CD4-positive, alpha-beta T cell treated with Interleukin-17A for 1 hour (primary cell): Measurements from ENCODE around the gene VEPH1.

Experiments used
- DNase-seq: peaks from one replicate; pipeline ENCODE4 v3.0.0-alpha.2; 2020

Gene VEPH1

DNA sequence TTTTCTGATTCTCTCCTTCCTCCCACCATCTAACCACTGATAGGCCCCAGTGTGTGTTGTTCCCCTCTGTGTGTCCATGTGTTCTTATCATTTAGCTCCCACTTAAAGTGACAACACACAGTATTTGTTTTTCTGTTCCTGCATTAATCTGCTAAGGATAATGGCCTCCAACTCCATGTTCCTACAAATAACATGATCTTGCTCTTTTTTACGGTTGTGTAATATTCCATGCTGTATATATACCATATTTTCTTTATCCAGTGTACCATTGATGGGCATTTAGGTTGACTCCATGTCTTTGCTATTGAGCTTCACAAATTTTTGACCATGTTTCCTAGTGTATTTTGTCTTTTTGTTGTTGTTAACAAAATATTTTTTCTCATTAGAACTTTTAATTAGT lies 30.6 kb downstream of the VEPH1 start:
- no peak for DNase-seq

DNA sequence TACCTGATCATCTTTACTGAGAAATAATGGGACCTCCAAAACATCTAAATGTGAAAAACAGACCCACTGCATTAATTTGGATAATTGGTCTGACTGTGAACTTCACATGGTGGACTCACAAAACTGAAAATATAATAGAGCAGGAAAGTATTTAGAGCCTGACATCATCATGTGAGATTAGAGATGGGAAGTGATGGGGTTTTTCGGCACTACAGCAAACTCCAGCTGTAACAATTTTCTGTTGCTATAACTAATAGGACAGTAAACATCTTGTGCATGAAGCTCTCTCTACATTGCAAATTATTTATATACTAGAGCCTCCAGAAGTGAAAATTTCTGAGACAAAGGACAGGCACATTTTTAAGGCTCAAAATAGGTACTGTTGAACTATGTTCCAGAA lies 32.2 kb downstream of the VEPH1 start:
- no peak for DNase-seq

GRCh38 chr3:157469561-157470294 lies 33.5 kb downstream of the VEPH1 start:
- DNase-seq, result no peak

DNA sequence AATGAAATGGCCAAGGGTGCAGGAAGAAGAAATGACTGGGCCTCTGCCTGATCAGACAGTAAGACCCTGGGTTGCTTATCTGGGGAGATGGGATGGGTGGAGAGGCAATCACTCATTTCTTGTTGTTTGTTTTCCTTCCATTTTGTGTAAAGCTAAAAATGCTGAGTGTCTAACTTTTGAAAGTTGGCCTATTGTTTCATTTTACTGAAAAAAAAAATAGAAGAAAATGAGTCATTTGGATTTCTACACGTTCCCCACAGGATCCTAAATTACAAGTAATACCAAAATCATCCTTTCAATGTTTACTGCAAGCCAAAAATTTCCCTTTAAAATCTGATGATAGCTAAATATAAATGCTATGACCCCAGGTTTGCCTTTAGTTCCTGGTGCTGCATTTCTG lies 36.0 kb downstream of the VEPH1 start:
- DNase-seq, result no peak

- no peak for DNase-seq
Observed at GRCh38 chr3:157465741-157466140, 37.5 kb downstream of the VEPH1 start.

GRCh38 chr3:157464321-157464720 lies 38.9 kb downstream of the VEPH1 start:
- no peak for DNase-seq

DNA sequence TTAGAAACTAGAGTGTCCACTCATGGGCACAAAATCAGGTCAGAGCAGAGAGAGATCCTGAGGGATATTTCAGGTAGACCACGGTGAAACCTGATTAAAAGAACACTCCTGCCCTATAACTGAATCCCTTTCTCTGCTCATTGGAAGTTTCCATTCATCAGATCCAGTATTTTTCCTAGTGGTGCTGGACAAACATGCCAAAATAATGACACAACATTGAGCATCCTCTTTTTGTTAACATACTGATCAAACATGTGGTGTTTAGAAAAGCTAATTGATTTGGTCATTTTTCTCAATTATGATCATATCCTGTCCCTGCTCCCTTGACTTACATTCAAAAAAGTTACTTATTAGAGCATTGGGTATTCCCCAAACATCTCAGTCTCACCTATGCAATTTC lies 39.4 kb downstream of the VEPH1 start:
- no peak for DNase-seq

DNA sequence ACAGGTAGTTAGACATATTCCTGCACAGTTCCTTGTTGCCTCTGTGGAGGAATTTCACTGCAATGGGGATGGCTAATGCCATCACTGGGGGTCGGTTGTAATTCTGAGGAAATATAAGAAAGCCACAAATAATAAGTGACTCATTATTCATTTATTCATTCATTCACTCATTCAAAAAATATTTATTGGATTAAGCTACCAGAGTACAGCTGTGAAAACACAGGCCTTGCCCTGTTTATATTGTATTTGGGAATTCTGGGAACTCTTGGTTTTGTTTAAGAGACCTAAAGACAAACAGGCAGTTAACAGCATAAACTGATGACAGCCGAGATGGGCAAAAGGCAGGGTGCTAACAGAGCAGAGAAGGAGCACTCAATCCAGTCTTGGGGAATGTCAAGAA lies 43.0 kb downstream of the VEPH1 start:
- no peak for DNase-seq

GRCh38 chr3:157459706-157460105 lies 43.5 kb downstream of the VEPH1 start:
- no peak for DNase-seq

GRCh38 chr3:157453824-157454223 lies 49.4 kb downstream of the VEPH1 start:
- no peak for DNase-seq

GRCh38 chr3:157452097-157452496 lies 51.1 kb downstream of the VEPH1 start:
- DNase-seq, result no peak

GRCh38 chr3:157447026-157447694 lies 56.1 kb downstream of the VEPH1 start:
- DNase-seq, result no peak

DNA sequence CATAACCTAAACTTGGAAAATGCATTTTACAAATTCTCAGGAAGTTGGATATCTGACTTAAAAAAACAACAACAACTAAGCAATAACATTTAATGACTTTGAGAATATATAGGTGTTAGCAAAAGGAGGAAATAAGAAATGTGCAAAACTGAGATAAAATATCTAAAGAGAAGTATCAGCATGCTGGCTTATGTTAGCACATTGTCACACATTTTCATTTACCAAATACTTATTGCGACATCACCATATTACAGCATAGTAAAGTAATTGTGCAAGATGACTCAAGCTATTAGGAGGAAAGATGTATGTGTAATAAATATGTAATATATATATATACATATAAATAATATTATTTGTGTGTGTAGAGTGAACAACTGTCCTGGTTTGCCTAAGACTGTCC lies 57.4 kb downstream of the VEPH1 start:
- no peak for DNase-seq

DNA sequence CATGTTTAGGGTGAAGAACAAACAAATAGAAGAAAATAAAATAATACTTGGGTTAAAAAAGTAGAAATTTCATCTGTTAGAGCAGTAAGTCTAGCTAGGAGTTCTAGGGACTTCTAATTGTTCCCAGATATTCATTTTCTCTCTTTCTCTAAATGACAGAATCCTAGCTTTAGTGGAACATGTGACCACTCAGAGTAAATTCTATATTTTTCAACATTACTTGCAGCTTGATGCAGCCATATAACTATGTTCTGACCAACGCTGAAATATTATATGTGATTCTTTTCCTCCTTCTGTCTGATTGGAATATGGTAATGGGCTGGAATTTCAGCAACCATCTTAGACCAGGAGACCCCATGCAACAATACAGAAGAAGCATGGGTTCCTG lies 58.4 kb downstream of the VEPH1 start:
- DNase-seq, result no peak

DNA sequence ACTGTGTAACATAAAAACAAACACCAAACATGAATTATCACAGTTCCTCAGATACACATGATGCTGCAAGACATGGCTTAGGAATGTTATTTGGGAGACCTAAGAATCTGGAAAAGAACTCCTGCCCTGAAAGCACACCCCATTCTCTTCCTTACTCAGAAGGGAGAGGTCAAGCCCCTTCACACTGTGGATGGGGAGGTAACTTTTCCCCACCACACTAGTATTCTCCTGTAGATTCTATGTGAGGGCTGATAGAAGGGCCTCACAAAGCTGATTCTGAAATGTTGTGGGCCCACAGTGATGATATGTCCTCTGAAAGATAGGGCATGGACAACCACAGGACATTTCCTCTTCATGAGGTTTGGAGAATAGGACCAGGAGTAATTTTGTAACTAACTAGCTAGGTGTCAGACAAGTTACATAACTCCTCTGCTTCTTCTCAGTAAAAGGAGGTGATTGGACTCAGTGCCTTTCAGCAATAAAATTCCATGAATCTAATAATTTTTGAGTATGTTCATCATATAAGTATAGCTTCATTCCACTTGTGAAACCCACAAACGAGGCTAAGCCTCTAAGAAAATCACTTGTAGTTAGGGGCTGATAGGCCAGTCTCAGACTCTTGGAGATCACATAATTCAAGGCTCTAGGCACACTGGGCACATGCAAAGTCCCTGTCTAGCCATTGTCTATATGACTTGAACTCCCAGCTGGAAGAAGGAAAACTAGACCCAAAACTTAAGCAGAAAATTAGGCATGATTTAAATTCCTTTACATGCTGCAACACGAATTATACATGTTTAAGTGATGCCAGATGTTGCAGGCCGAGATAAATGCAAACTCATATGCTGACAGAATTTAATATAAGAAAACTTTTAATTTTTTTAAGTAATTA lies 59.1 kb downstream of the VEPH1 start:
- no peak for DNase-seq

DNA sequence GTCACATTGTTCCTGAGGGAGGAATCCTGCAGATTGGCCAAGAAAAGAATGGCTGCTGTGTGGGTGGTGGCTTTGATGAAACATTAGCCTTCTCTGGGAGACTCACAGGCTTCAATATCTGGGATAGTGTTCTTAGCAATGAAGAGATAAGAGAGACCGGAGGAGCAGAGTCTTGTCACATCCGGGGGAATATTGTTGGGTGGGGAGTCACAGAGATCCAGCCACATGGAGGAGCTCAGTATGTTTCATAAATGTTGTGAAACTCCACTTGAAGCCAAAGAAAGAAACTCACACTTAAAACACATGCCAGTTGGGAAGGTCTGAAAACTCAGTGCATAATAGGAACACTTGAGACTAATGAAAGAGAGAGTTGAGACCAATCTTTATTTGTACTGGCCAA lies 60.5 kb downstream of the VEPH1 start:
- no peak for DNase-seq

- DNase-seq, result no peak
Observed at GRCh38 chr3:157441102-157441624, 62.1 kb downstream of the VEPH1 start.

DNA sequence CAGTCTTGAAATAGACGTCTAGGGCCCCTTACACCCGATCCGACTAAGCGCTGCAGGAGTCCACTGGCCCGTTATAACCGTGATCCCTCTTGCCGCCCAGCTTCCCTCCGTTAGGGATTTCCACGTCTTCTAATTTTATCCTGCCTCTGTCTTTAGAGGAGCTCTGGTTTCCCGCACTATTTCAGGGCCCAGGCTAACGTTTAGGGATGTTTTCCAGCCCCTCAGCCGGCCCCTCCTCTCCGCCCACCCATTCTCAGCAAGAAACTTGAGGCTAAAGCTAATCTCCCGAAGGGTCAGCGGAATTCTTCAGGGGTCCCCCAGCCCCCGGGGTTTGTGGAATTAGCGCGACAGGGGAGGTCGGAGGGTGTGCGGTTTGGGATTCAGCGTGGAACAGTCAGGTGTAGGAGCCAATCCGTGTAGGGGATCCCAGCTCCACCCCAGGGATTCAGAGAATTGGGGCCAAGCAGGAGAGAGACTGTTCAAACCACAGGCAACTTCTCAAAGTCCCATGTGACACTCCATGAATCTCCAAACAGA lies 65.0 kb downstream of the VEPH1 start:
- no peak for DNase-seq

DNA sequence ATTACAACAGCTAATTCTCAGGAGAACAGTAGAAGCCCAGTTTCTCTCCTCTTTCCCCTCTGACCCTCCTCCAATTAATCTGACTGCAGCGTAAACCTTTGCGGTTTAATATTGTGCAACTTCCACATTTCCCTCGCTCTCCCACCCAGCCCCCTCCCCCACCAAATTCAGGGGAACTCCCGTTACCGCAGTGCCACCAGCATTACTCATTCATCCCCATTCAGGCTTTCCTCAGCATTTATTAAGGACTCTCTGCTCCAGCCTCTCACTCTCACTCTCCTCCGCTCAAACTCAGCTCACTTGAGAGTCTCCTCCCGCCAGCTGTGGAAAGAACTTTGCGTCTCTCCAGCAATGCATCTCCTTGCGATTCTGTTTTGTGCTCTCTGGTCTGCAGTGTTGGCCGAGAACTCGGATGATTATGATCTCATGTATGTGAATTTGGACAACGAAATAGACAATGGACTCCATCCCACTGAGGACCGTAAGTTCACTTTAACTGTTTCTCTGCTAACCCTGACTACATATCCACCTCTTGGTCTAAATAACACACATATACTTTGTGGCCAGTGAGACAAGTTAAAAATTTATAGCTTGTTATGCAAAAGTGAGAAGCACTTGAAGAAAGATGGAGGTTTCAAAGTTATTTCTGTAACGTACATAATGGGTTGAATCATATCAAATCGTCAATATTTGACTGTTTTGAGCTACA lies 66.5 kb downstream of the VEPH1 start, which contains the start of gene PTX3:
Gene PTX3, plus strand, starts transcription at position 268 of the 709 bp plus-strand sequence. Its CDS starts 84 bp downstream, at position 352.
- DNase-seq, result peak; percentile 5

DNA sequence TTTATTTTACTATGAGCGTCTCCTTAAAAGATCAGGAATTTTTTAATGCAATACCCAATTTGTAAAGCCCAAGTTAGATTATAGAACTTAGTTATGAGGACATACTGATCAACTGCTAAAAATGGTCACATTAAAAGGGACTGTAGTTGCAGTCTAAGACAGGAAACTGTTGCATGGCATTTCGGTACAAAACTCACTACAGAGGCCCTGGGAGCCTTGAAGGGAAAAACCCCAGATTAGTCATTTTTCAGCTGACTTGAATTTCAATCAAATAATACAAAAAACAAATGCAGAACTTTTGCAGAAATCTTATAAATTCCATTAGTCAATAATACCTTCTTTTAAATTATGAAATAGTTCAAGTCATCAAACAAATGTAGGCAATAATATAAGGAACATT lies 73.5 kb downstream of the VEPH1 start:
- DNase-seq, result no peak

DNA sequence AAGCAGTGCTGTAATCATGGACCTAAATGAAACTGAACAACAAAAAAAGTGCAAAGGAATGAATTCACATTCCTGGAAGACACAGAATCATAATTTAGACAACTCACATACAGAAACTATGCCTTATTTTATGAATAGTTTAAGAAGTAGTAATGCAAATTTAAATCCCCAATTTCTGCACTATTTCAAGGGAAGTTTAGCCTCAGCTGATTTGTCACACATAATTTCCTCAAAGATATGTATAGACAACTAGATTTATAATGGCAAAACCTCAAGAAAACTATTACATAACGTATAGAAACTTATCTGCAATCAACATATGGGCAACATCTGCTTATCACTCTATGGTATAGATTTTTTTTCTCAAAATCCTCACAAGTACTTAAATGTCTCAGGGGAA lies 74.4 kb downstream of the VEPH1 start:
- DNase-seq, result no peak

- DNase-seq, result no peak
Observed at GRCh38 chr3:157427901-157428300, 75.3 kb downstream of the VEPH1 start.
